Fibroblast of lung (primary cell): ENCODE data around the gene SEMA5B. TPM values are rescaled to one million over a fixed set of nuclear protein-coding genes. Genes with fewer than 3 reads are reported as not detected.

Experiments
- DNase-seq, 2 donors: peaks; one replicate each; pipeline versions ENCODE4 v3.0.0 to v3.0.0-alpha.2; 2010; ENCODE audit warnings: low read depth in 2 of 2
- H2AFZ ChIP-seq: 2 replicates; pipeline ENCODE4 v1.5.1; 2012; ENCODE audit warnings: low read length, control low read depth, inconsistent platforms
- H3K27ac ChIP-seq: 2 replicates; pipeline ENCODE4 v1.5.1; 2011; ENCODE audit warnings: low read length, control low read depth; ENCODE audit not compliant: insufficient read depth
- H3K27me3 ChIP-seq: 2 replicates; pipeline ENCODE4 v1.5.1; 2011; ENCODE audit warnings: mild to moderate bottlenecking, low read length; ENCODE audit not compliant: control insufficient read depth, insufficient read depth
- H3K36me3 ChIP-seq: 2 replicates; pipeline ENCODE4 v1.5.1; 2011; ENCODE audit warnings: low read length; ENCODE audit not compliant: control insufficient read depth, insufficient read depth
- H3K4me1 ChIP-seq: 2 replicates; pipeline ENCODE4 v1.5.1; 2011; ENCODE audit warnings: low read length; ENCODE audit not compliant: control insufficient read depth, insufficient read depth; ENCODE audit errors: extremely low read depth
- H3K4me2 ChIP-seq: 2 replicates; pipeline ENCODE4 v1.5.1; 2011; ENCODE audit warnings: low read length, control low read depth; ENCODE audit not compliant: insufficient read depth; ENCODE audit errors: extremely low read depth
- H3K4me3 ChIP-seq, 4 experiments: fragments of 200-600 bp in 1 of 4; sonication (generic) in 1 of 4; replicated peaks in 1 of 4; 2 replicates each; pipeline ENCODE4 v1.5.1; 2011 to 2016; ENCODE audit warnings: low read length in 4 of 4, low read depth in 3 of 4, mild to moderate bottlenecking in 3 of 4, control low read depth in 2 of 4, inconsistent platforms in 1 of 4, mixed read lengths in 1 of 4; ENCODE audit not compliant: insufficient read depth in 1 of 4; ENCODE audit errors: control extremely low read depth in 1 of 4
- H3K79me2 ChIP-seq: 2 replicates; pipeline ENCODE4 v1.5.1; 2012; ENCODE audit warnings: mild to moderate bottlenecking, low read length, inconsistent platforms; ENCODE audit not compliant: control insufficient read depth, insufficient read depth
- H3K9ac ChIP-seq: 2 replicates; pipeline ENCODE4 v1.5.1; 2011; ENCODE audit warnings: mild to moderate bottlenecking, low read length, control low read depth; ENCODE audit not compliant: insufficient read depth
- H3K9me3 ChIP-seq: 2 replicates; pipeline ENCODE4 v1.5.1; 2012; ENCODE audit warnings: low read depth, low read length; ENCODE audit not compliant: control insufficient read depth, insufficient read depth
- H4K20me1 ChIP-seq: 2 replicates; pipeline ENCODE4 v1.5.1; 2011; ENCODE audit warnings: low read length; ENCODE audit not compliant: control insufficient read depth, insufficient read depth; ENCODE audit errors: extremely low read depth
- EZH2 ChIP-seq: IDR thresholded peaks from 2 replicates; pipeline ENCODE4 v1.5.1; 2012; ENCODE audit warnings: low read length, control low read depth, mild to moderate bottlenecking; ENCODE audit errors: missing control alignments
- polyA plus RNA-seq, 2 donors: library from polyadenylated mRNA; depleted of rRNA in 1 of 2; stranded (reverse) in 1 of 2; unstranded in 1 of 2; fragments of >200 nt; gene quantifications; 2 replicates each; pipeline ENCODE4 v1.2.1, GENCODE V29; 2011 to 2012; ENCODE audit warnings: missing spikeins in 1 of 2
- total RNA-seq: library from RNA; depleted of rRNA; stranded (reverse); fragments of >200 nt; gene quantifications from 2 replicates; pipeline ENCODE4 v1.2.1, GENCODE V29; 2014
- TF ChIP-seq, protein P1 (sequence below), 2 donors: IDR thresholded peaks in 1 of 2; conservative IDR thresholded peaks in 1 of 2; 1 replicate in 1 of 2; 2 replicates in 1 of 2; pipeline ENCODE4 v1.5.1; 2011 to 2012; ENCODE audit warnings: low read length in 2 of 2, control low read depth in 1 of 2, inconsistent platforms in 1 of 2, low read depth in 1 of 2, mild to moderate bottlenecking in 1 of 2

Gene SEMA5B
- total and polyA plus RNA-seq, 2 donors (not counting 1 experiment from before 2014, with no cell fraction given) = not detected

DNA sequence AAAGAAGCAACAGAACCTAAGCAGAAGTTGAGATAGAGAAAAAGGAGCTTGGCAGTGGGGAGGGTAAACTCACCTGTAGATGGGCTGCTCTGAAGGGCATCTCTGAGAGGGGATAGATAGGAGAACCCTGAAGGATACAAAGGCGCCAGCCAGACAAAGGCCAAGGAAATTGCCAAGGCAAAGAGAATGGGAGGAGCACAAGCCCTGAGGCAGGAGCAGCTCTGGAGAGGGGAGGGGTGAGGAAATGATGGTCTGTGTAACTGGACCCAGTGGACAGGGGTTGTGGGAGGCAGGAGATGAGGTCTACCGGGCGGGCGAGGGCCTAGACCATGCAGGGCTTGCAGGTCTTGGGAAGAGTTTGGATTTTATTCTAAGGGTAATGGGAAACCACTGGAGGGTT lies 36.9 kb upstream of the SEMA5B start:
- Histone ChIP-seq H3K27ac (no peak overlapping the region), H3K4me2 (no peak overlapping the region), H3K9ac (no peak overlapping the region), H3K36me3 (no peaks in the 10 kb centered on the region), H3K27me3 (peaks cover 3% of the 10 kb centered on the region), H4K20me1 (no peaks in the 10 kb centered on the region), H2AFZ (no peak overlapping the region), H3K9me3 (no peaks in the 10 kb centered on the region), H3K4me1 (peaks cover 2% of the 10 kb centered on the region), H3K4me3 (no peak overlapping the region), H3K79me2 (peaks cover 24% of the 10 kb centered on the region)
- no peak for DNase-seq
- TF ChIP-seq, protein P1, sequence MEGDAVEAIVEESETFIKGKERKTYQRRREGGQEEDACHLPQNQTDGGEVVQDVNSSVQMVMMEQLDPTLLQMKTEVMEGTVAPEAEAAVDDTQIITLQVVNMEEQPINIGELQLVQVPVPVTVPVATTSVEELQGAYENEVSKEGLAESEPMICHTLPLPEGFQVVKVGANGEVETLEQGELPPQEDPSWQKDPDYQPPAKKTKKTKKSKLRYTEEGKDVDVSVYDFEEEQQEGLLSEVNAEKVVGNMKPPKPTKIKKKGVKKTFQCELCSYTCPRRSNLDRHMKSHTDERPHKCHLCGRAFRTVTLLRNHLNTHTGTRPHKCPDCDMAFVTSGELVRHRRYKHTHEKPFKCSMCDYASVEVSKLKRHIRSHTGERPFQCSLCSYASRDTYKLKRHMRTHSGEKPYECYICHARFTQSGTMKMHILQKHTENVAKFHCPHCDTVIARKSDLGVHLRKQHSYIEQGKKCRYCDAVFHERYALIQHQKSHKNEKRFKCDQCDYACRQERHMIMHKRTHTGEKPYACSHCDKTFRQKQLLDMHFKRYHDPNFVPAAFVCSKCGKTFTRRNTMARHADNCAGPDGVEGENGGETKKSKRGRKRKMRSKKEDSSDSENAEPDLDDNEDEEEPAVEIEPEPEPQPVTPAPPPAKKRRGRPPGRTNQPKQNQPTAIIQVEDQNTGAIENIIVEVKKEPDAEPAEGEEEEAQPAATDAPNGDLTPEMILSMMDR (conservative IDR thresholded peaks at IDR 0.05 in 1 of 2, IDR thresholded peaks at IDR 0.05 in 1 of 2; ENCODE audit: low read depth in 1 of 2, low read length in 2 of 2) = no peak
- no peak for TF ChIP-seq EZH2

DNA sequence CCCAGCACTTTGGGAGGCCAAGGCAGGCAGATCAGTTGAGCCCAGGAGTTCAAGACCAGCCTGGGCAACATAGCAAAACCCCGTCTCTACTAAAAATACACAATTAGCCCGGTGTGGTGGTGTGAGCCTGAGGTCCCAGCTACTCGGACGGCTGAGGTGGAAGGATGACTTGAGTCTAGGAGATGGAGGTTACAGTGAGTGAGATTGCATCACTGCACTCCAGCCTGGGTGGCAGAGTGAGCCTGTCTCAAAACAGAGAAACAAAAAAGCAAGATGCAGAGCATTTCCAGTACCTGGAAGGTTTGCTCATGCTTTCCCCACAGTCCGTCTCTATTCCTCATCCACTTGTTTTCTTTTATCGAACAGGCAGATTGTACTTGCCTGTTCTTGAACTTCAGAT lies 35.5 kb upstream of the SEMA5B start:
- H3K79me2 ChIP-seq = peaks cover 9% of the 10 kb centered on the region
- H3K4me1 ChIP-seq = peaks cover 2% of the 10 kb centered on the region
- no peak overlapping the region for H3K27ac ChIP-seq
- no peak overlapping the region for H3K9ac ChIP-seq
- no peak overlapping the region for H3K4me3 ChIP-seq
- no peak overlapping the region for H2AFZ ChIP-seq
- no peaks in the 10 kb centered on the region for H4K20me1 ChIP-seq
- TF ChIP-seq EZH2 = no peak
- TF ChIP-seq, protein P1 (conservative IDR thresholded peaks at IDR 0.05 in 1 of 2, IDR thresholded peaks at IDR 0.05 in 1 of 2; ENCODE audit: low read depth in 1 of 2, low read length in 2 of 2) = no peak
- no peaks in the 10 kb centered on the region for H3K9me3 ChIP-seq
- no peak overlapping the region for H3K4me2 ChIP-seq
- no peaks in the 10 kb centered on the region for H3K36me3 ChIP-seq
- H3K27me3 ChIP-seq = peaks cover 3% of the 10 kb centered on the region
- no peak for DNase-seq

DNA sequence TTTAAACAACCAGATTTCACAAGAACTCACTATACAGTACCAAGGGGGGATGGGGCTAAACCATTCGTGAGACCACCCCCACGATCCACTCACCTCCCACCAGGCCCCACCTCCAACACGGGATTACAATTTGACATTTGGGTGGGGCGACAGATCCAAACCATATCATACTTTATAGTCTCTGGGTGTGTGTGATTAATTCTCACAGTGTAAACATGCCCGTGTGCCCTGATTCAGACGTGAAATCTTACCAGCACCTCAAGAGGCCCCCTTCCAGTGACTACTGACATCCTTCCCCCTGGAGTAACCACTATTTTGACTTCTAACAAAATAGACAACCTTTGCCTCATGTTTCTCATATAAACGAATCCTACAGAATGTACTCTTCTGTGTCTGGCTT lies 34.3 kb upstream of the SEMA5B start:
- no peak for DNase-seq
- H3K27ac ChIP-seq = no peak overlapping the region
- no peaks in the 10 kb centered on the region for H3K79me2 ChIP-seq
- H3K4me1 ChIP-seq = peaks cover 2% of the 10 kb centered on the region
- H3K4me3 ChIP-seq = no peak overlapping the region
- no peak overlapping the region for H3K4me2 ChIP-seq
- no peaks in the 10 kb centered on the region for H4K20me1 ChIP-seq
- no peaks in the 10 kb centered on the region for H3K36me3 ChIP-seq
- TF ChIP-seq EZH2 = no peak
- TF ChIP-seq, protein P1 (conservative IDR thresholded peaks at IDR 0.05 in 1 of 2, IDR thresholded peaks at IDR 0.05 in 1 of 2; ENCODE audit: low read depth in 1 of 2, low read length in 2 of 2) = no peak
- no peaks in the 10 kb centered on the region for H3K9me3 ChIP-seq
- H2AFZ ChIP-seq = no peak overlapping the region
- H3K27me3 ChIP-seq = peaks cover 3% of the 10 kb centered on the region
- H3K9ac ChIP-seq = no peak overlapping the region
